Activated CD8-positive, alpha-beta T cell treated with anti-CD3 and anti-CD28 coated beads for 36 hours (primary cell): Measurements from ENCODE around the gene NPRL2. TPM values are rescaled to one million over a fixed set of nuclear protein-coding genes. Genes with fewer than 3 reads are reported as not detected.
A peak's percentile ranks its signal among the peaks of the same experiment; 100 is the strongest.

ENCODE experiments used
- ATAC-seq: fragments of 200-7000 bp; cut with Tn5 transposase; one replicate; pipeline ENCODE4 v1.10.0; 2021; ENCODE audit warnings: mild to moderate bottlenecking, moderate library complexity
- CTCF ChIA-PET: fragments of 350-600 bp; sonication (Branson Sonifier 250); formaldehyde crosslinking; loops from one replicate; lab custom pipeline; 2021; ENCODE audit warnings: antibody characterized with exemption; lab: Charles Lee
- POLR2A ChIA-PET: fragments of 350-600 bp; sonication (Branson Sonifier 250); formaldehyde crosslinking; loops from one replicate; lab custom pipeline; 2021; ENCODE audit warnings: antibody characterized with exemption; lab: Charles Lee
- DNase-seq: peaks from one replicate; pipeline ENCODE4 v3.0.0-alpha.2; 2020
- H3K27ac Mint-ChIP-seq: one replicate; pipeline ENCODE4 v1.8.0; 2021; ENCODE audit warnings: mild to moderate bottlenecking, mixed read lengths
- H3K27me3 Mint-ChIP-seq: one replicate; pipeline ENCODE4 v1.8.0; 2021; ENCODE audit warnings: mixed read lengths
- H3K36me3 Mint-ChIP-seq: one replicate; pipeline ENCODE4 v1.8.0; 2021; ENCODE audit warnings: low read depth, mixed read lengths
- H3K4me1 Mint-ChIP-seq: one replicate; pipeline ENCODE4 v1.8.0; 2021; ENCODE audit warnings: low read depth, mixed read lengths
- H3K4me3 Mint-ChIP-seq: one replicate; pipeline ENCODE4 v1.8.0; 2021; ENCODE audit warnings: mild to moderate bottlenecking, moderate library complexity, mixed read lengths
- H3K9me3 Mint-ChIP-seq: one replicate; pipeline ENCODE4 v1.8.0; 2021; ENCODE audit warnings: mixed read lengths
- intact Hi-C: fragments of 100-400 bp; cut with micrococcal nuclease; formaldehyde crosslinking; loops from one replicate; pipeline ENCODE4 v1.10.0; 2022
- total RNA-seq, 2 experiments: library from RNA; stranded (reverse); gene quantifications; one replicate each; pipeline ENCODE4 v1.2.3, GENCODE V29; 2021
- TF ChIP-seq, protein P1 (sequence below): fragments of 200-600 bp; IDR thresholded peaks from one replicate; pipeline ENCODE4 v1.8.0; 2022; ENCODE audit warnings: antibody characterized with exemption, mild to moderate bottlenecking

NPRL2 gene
- total RNA-seq, 2 experiments from 2014 or later = 41.3 to 44.7 TPM

GRCh38 chr3:50374363-50375257 lies 24.0 kb upstream of the NPRL2 start:
- H3K4me3 Mint-ChIP-seq = no peak overlapping the region
- H3K27me3 Mint-ChIP-seq = no peaks in the 10 kb centered on the region
- no peaks in the 10 kb centered on the region for H3K9me3 Mint-ChIP-seq
- peaks cover 5% of the 10 kb centered on the region for H3K4me1 Mint-ChIP-seq
- TF ChIP-seq, protein P1, sequence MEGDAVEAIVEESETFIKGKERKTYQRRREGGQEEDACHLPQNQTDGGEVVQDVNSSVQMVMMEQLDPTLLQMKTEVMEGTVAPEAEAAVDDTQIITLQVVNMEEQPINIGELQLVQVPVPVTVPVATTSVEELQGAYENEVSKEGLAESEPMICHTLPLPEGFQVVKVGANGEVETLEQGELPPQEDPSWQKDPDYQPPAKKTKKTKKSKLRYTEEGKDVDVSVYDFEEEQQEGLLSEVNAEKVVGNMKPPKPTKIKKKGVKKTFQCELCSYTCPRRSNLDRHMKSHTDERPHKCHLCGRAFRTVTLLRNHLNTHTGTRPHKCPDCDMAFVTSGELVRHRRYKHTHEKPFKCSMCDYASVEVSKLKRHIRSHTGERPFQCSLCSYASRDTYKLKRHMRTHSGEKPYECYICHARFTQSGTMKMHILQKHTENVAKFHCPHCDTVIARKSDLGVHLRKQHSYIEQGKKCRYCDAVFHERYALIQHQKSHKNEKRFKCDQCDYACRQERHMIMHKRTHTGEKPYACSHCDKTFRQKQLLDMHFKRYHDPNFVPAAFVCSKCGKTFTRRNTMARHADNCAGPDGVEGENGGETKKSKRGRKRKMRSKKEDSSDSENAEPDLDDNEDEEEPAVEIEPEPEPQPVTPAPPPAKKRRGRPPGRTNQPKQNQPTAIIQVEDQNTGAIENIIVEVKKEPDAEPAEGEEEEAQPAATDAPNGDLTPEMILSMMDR = no peak
- no peak for DNase-seq
- no peak for ATAC-seq
- CTCF ChIA-PET = no interaction called here
- POLR2A ChIA-PET = no interaction called here
- intact Hi-C loops = no loop called here
- H3K36me3 Mint-ChIP-seq = no peaks in the 10 kb centered on the region
- no peak overlapping the region for H3K27ac Mint-ChIP-seq

DNA sequence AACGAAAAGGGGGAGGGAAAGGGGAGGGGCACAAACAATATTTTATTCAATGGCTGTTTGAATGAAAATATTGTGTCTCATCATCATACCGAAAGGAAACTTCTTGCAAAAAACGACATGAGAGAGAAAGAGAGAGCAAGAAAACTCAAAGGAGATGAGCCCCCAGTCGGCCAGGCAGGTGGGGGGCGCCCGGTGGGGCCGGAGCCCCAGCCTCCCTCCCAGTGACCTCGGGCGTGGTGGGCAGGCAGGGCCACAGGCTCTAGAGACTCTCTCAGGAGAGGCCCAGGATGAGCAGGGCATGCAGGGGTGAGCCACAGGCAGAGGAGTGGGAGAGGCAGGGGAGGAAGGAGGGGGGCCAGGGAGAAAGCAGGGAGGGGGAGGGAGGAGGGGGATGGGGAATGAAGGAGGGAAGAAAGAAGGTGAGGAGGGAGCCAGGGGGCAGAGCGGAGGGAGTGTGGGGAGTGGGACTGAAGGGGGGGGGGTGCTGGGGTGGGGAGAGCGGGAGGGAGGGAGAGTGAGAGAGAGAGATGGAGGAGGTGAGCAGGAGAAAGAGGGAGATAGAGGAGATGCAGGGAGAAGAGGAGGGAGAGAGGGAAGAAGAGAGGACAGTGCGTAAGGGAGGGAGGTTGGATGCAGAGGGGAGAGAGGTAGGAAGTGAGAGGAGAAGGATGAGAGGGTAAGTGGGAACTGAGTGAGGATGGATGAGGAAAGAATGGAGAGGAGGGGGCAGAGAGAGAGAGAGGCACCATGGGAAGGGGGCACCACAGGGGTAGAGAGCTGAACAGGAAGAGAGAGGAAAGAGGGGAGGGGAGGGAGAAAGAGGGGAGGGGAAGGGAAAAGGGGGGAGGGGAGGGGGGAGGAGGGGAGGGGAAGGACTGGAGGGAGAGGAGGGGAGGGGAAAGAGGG lies 22.8 kb upstream of the NPRL2 start:
- H3K4me1 Mint-ChIP-seq = peaks cover 7% of the 10 kb centered on the region
- H3K9me3 Mint-ChIP-seq = no peaks in the 10 kb centered on the region
- no peaks in the 10 kb centered on the region for H3K36me3 Mint-ChIP-seq
- no peak overlapping the region for H3K4me3 Mint-ChIP-seq
- H3K27ac Mint-ChIP-seq = no peak overlapping the region
- intact Hi-C loops = no loop called here
- DNase-seq (no peak), ATAC-seq (no peak)
- TF ChIP-seq, protein P1 = no peak
- ChIA-PET POLR2A (no interaction called here), CTCF (no interaction called here)
- H3K27me3 Mint-ChIP-seq = no peaks in the 10 kb centered on the region

- CTCF ChIA-PET = no interaction called here
- Mint-ChIP-seq H3K9me3 (no peaks in the 10 kb centered on the region), H3K36me3 (no peaks in the 10 kb centered on the region), H3K27ac (no peak overlapping the region), H3K4me1 (peaks cover 7% of the 10 kb centered on the region), H3K27me3 (no peaks in the 10 kb centered on the region), H3K4me3 (no peak overlapping the region)
- DNase-seq (no peak), ATAC-seq (peak; percentile 12)
- intact Hi-C loops = no loop called here
- TF ChIP-seq, protein P1 = no peak
- POLR2A ChIA-PET = no interaction called here
Observed at GRCh38 chr3:50372349-50372748, 21.8 kb upstream of the NPRL2 start.

DNA sequence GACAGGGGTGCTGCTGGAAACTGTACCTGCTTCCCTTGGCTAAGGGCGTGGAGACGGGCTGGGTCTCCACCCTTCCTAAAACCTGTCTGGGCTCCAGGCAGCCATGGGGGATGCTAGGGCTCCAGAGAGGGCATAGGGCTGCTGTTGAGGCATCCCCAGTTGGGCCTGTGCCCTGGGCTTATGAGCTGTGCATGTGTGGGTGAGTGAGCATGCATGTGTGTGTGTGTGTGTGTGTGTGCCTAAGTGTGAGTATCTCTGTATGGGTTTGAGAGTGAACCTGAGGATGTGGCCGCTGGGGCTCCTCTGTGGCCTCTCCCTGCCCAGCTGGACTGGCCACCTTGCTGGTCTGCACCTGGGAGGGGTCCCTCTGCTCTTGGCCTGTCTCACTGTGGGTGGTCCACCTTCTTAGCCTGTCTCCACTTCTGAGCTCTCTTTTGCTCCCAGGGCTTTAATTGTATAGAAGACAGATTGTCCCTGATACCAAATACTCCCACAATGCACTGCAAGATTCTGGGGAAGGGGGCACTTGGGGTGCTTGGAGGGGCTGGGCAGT lies 20.6 kb upstream of the NPRL2 start:
- intact Hi-C loops = no loop called here

More for the DNA sequence above, 20.6 kb upstream of the NPRL2 start:
- ChIA-PET CTCF (no interaction called here), POLR2A (interaction anchor here (0.8 kb wide), 1 partner anchor 237 kb away, joined by 4 read pairs; no protein-coding TSS in a partner anchor)
- ATAC-seq = no peak
- TF ChIP-seq, protein P1 = no peak
- no peak for DNase-seq
- H3K4me1 Mint-ChIP-seq = peaks cover 11% of the 10 kb centered on the region
- no peaks in the 10 kb centered on the region for H3K36me3 Mint-ChIP-seq
- no peak overlapping the region for H3K4me3 Mint-ChIP-seq
- no peaks in the 10 kb centered on the region for H3K9me3 Mint-ChIP-seq
- H3K27ac Mint-ChIP-seq = no peak overlapping the region
- no peaks in the 10 kb centered on the region for H3K27me3 Mint-ChIP-seq
